HCT116 (cell line): ENCODE measurements around the gene FREM3. TPM values are rescaled to one million over a fixed set of nuclear protein-coding genes. Genes with fewer than 3 reads are reported as not detected.
"Not testable (repeated sequence)": the region's sequence is repeated elsewhere in the genome, so short reads cannot be mapped to it uniquely, and the experiment has no call there.

Source experiments
- ATAC-seq: fragments of 200-7000 bp; cut with Tn5 transposase; 2 replicates; pipeline ENCODE4 v1.9.1; 2020; ENCODE audit warnings: mild to moderate bottlenecking, moderate library complexity
- BruUV-seq: library from RNA; stranded (reverse); fragments of 400-500 nt; replicated peaks from 2 replicates; lab custom pipeline; 2021; lab: Mats Ljungman, UMichigan
- CTCF ChIA-PET: fragments of 300-600 bp; sonication (Branson Sonifier 250); formaldehyde crosslinking; loops from one replicate; lab custom pipeline; 2021; ENCODE audit warnings: antibody characterized with exemption; lab: Charles Lee
- POLR2A ChIA-PET: fragments of 300-600, 350-600 bp; sonication (Branson Sonifier 250); formaldehyde crosslinking; loops from one replicate; lab custom pipeline; 2021; ENCODE audit warnings: antibody characterized with exemption; lab: Charles Lee
- RAD21 ChIA-PET, 2 experiments: fragments of 300-600 bp; sonication (Branson Sonifier 250); formaldehyde crosslinking; loops; one replicate each; lab custom pipeline; 2023; ENCODE audit warnings: low total read pairs in 2 of 2; ENCODE audit not compliant: uncharacterized antibody in 2 of 2, unreplicated experiment in 2 of 2, low non-redundant PET in 1 of 2; lab: Charles Lee
- DNase-seq: peaks from one replicate; pipeline ENCODE4 v3.0.0-alpha.2; 2010; ENCODE audit warnings: low read depth, low spot score
- H2AFZ ChIP-seq: fragments of 200-600 bp; shearing (Covaris generic), sonication (generic); 2 replicates; pipeline ENCODE4 v1.6.1; 2017; ENCODE audit warnings: low read depth, mixed run types, mixed read lengths, antibody characterized with exemption, low read length; ENCODE audit not compliant: poor library complexity, severe bottlenecking
- H3K27ac ChIP-seq: 2 replicates; pipeline ENCODE4 v1.5.1; 2012; ENCODE audit warnings: low read depth, low read length
- H3K27me3 ChIP-seq: fragments of 200-600 bp; sonication (generic); 2 replicates; pipeline ENCODE4 v1.6.1; 2016; ENCODE audit warnings: mixed run types, low read length, mixed read lengths; ENCODE audit not compliant: insufficient read depth
- H3K36me3 ChIP-seq, 2 experiments: fragments of 200-500 bp in 1 of 2; fragments of 200-600 bp in 1 of 2; sonication (Bioruptor generic) in 1 of 2; sonication (generic) in 1 of 2; 2 replicates each; pipeline versions ENCODE4 v1.5.1 to v1.6.1; 2014 to 2016; ENCODE audit warnings: low read length in 2 of 2, inconsistent platforms in 1 of 2, mixed read lengths in 1 of 2, mixed run types in 1 of 2; ENCODE audit not compliant: insufficient read depth in 2 of 2, control insufficient read depth in 1 of 2
- H3K4me1 ChIP-seq, 2 experiments: fragments of 200-600 bp in 1 of 2; sonication (generic) in 1 of 2; 2 replicates each; pipeline versions ENCODE4 v1.5.1 to v1.6.1; 2012 to 2017; ENCODE audit warnings: low read length in 2 of 2, inconsistent platforms in 1 of 2, mild to moderate bottlenecking in 1 of 2, mixed read lengths in 1 of 2, mixed run types in 1 of 2, moderate library complexity in 1 of 2; ENCODE audit not compliant: insufficient read depth in 2 of 2, control insufficient read depth in 1 of 2
- H3K4me2 ChIP-seq: fragments of 200-600 bp; sonication (generic); 2 replicates; pipeline ENCODE4 v1.6.1; 2017; ENCODE audit warnings: mixed run types, low read length, mixed read lengths
- H3K4me3 ChIP-seq, 2 experiments: fragments of 200-600 bp in 1 of 2; sonication (generic) in 1 of 2; replicated peaks in 1 of 2; 2 replicates each; pipeline ENCODE4 v1.5.1; 2011 to 2016; ENCODE audit warnings: low read length in 2 of 2, control low read depth in 1 of 2, low read depth in 1 of 2, mild to moderate bottlenecking in 1 of 2, mixed read lengths in 1 of 2, mixed run types in 1 of 2
- H3K79me2 ChIP-seq: fragments of 200-600 bp; sonication (generic); 2 replicates; pipeline ENCODE4 v1.6.1; 2017; ENCODE audit warnings: mild to moderate bottlenecking, mixed run types, low read length, moderate library complexity, mixed read lengths; ENCODE audit not compliant: insufficient read depth
- H3K9ac ChIP-seq: fragments of 200-600 bp; sonication (generic); 2 replicates; pipeline ENCODE4 v1.6.1; 2016; ENCODE audit warnings: low read length, mixed read lengths
- H3K9me2 ChIP-seq: fragments of 200-600 bp; sonication (generic), shearing (Covaris generic); 2 replicates; pipeline ENCODE4 v1.6.1; 2017; ENCODE audit warnings: mixed run types, mild to moderate bottlenecking, moderate library complexity; ENCODE audit not compliant: insufficient read depth
- H3K9me3 ChIP-seq, 2 experiments: fragments of 200-500 bp in 1 of 2; fragments of 200-600 bp in 1 of 2; sonication (Bioruptor generic) in 1 of 2; sonication (generic) in 1 of 2; 2 replicates each; pipeline ENCODE4 v1.6.1; 2014 to 2017; ENCODE audit warnings: low read length in 2 of 2, mixed read lengths in 2 of 2, inconsistent platforms in 1 of 2, low read depth in 1 of 2, mild to moderate bottlenecking in 1 of 2, mixed run types in 1 of 2, moderate library complexity in 1 of 2; ENCODE audit not compliant: control insufficient read depth in 1 of 2, insufficient read depth in 1 of 2
- H4K20me1 ChIP-seq: fragments of 200-600 bp; sonication (generic), shearing (Covaris generic); 2 replicates; pipeline ENCODE4 v1.6.1; 2017; ENCODE audit warnings: mixed run types, mild to moderate bottlenecking, moderate library complexity; ENCODE audit not compliant: insufficient read depth
- CBX3 ChIP-seq: IDR thresholded peaks from 2 replicates; pipeline ENCODE4 v1.6.1; 2012; ENCODE audit warnings: low read depth
- EZH2 ChIP-seq: fragments of 200-600 bp; sonication (generic); IDR thresholded peaks from 2 replicates; pipeline ENCODE4 v1.6.1; 2017; ENCODE audit warnings: antibody characterized with exemption, mixed run types
- EZH2phosphoT487 ChIP-seq: fragments of 200-600 bp; IDR thresholded peaks from 2 replicates; pipeline ENCODE4 v1.6.1; 2018; ENCODE audit warnings: antibody characterized with exemption, borderline replicate concordance
- FOSL1 ChIP-seq: IDR thresholded peaks from 2 replicates; pipeline ENCODE4 v1.6.1; 2012; ENCODE audit warnings: low read depth
- POLR2A ChIP-seq: IDR thresholded peaks from 2 replicates; pipeline ENCODE4 v1.7.0; 2011; ENCODE audit warnings: borderline replicate concordance; ENCODE audit not compliant: insufficient read depth, insufficient read length; ENCODE audit errors: extremely low read depth
- POLR2AphosphoS5 ChIP-seq: IDR thresholded peaks from 2 replicates; pipeline ENCODE4 v1.6.1; 2011; ENCODE audit warnings: mild to moderate bottlenecking, low read depth, low read length, moderate library complexity
- SIN3A ChIP-seq: IDR thresholded peaks from 2 replicates; pipeline ENCODE4 v1.6.1; 2012; ENCODE audit warnings: low read depth
- SP1 ChIP-seq: IDR thresholded peaks from 2 replicates; pipeline ENCODE4 v1.6.1; 2012; ENCODE audit warnings: low read depth
- SRF ChIP-seq: IDR thresholded peaks from 2 replicates; pipeline ENCODE4 v1.6.1; 2012; ENCODE audit warnings: low read depth
- YY1 ChIP-seq: IDR thresholded peaks from 2 replicates; pipeline ENCODE4 v1.6.1; 2011; ENCODE audit warnings: low read length, low read depth, moderate library complexity, mild to moderate bottlenecking; ENCODE audit not compliant: insufficient replicate concordance; ENCODE audit errors: extremely low read depth
- intact Hi-C: fragments of 100-400 bp; cut with micrococcal nuclease; formaldehyde crosslinking; loops from 2 replicates; pipeline ENCODE4 v1.10.0; 2022
- total RNA-seq: library from RNA; stranded (reverse); gene quantifications from one replicate; pipeline ENCODE4 v1.2.1, GENCODE V29; 2021; ENCODE audit not compliant: unreplicated experiment
- TF ChIP-seq, protein P1 (sequence below): IDR thresholded peaks from 2 replicates; pipeline ENCODE4 v1.6.1; 2012

The FREM3 gene
- total RNA-seq, 1 experiment from 2014 or later, result not detected

DNA sequence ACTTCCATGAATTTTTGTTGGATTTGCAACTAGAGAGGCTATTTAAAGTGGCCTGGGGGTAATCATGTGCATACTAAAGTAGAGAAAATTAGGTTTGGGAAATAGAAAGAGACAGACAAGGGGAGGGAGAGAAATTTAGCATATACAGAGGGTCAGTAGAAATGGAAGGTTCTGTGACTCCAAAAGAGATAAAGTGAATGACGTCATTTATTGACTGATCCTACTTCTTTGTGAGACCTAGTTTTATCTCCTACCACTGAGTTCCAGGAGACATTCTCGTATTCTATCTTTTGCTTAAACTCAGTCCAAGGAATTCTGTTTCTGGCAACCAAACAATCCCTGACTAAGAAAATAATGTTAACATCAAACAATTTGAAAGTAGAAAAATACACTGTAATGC is 42.4 kb upstream of the FREM3 start:
- no peaks in the 10 kb centered on the region for H3K27me3 ChIP-seq
- CTCF ChIA-PET, result no interaction called here
- no peak overlapping the region for H3K9ac ChIP-seq
- H3K9me2 ChIP-seq, result no peaks in the 10 kb centered on the region
- H3K9me3 ChIP-seq, result no peaks in the 10 kb centered on the region
- intact Hi-C loops, result no loop called here
- no peak overlapping the region for H2AFZ ChIP-seq
- RAD21 ChIA-PET, result no interaction called here
- H3K4me2 ChIP-seq, result no peak overlapping the region
- ATAC-seq (no peak), DNase-seq (no peak)
- H3K79me2 ChIP-seq, result no peaks in the 10 kb centered on the region
- H3K36me3 ChIP-seq, result no peaks in the 10 kb centered on the region
- BruUV-seq, result no TSS peak
- H3K4me3 ChIP-seq, result no peak overlapping the region
- POLR2A ChIA-PET, result no interaction called here
- TF ChIP-seq EZH2phosphoT487 (no peak), POLR2AphosphoS5 (no peak)
- H4K20me1 ChIP-seq, result no peaks in the 10 kb centered on the region
- no peak overlapping the region for H3K27ac ChIP-seq
- H3K4me1 ChIP-seq, result no peaks in the 10 kb centered on the region

DNA sequence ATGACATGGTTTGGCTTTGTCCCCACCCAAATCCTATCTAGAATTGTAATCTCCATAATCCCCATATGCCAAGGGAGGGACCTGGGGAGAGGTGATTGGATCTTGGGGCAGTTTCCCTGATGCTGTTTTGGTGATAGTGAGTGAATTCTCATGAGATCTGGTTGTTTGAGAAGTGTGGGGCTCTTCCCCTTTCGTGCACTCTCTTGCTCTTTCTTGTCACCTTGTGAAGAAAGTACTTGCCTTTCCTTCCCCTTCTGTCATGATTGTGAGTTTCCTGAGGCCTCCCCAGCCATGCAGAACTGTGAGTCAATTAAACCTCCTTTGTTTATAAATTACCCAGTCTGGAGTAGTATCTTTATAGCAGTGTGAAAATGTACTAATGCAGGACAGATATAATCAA is 36.4 kb upstream of the FREM3 start:
- Histone ChIP-seq H3K9me3 (no peaks in the 10 kb centered on the region), H3K27me3 (no peaks in the 10 kb centered on the region), H2AFZ (no peak overlapping the region), H3K27ac (no peak overlapping the region), H4K20me1 (no peaks in the 10 kb centered on the region), H3K9me2 (no peaks in the 10 kb centered on the region), H3K4me2 (no peak overlapping the region), H3K4me3 (no peak overlapping the region), H3K4me1 (no peaks in the 10 kb centered on the region), H3K79me2 (no peaks in the 10 kb centered on the region), H3K9ac (no peak overlapping the region), H3K36me3 (no peaks in the 10 kb centered on the region)
- intact Hi-C loops, result no loop called here
- TF ChIP-seq EZH2 (no peak), SRF (no peak), CBX3 (no peak), YY1 (no peak), POLR2AphosphoS5 (no peak), POLR2A (no peak), SP1 (no peak), FOSL1 (no peak), SIN3A (no peak)
- TF ChIP-seq, protein P1, sequence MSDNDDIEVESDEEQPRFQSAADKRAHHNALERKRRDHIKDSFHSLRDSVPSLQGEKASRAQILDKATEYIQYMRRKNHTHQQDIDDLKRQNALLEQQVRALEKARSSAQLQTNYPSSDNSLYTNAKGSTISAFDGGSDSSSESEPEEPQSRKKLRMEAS, result no peak
- DNase-seq, result no peak
- POLR2A ChIA-PET, result no interaction called here
- ATAC-seq, result no peak
- BruUV-seq, result no TSS peak
- CTCF ChIA-PET, result no interaction called here
- RAD21 ChIA-PET, result no interaction called here

DNA sequence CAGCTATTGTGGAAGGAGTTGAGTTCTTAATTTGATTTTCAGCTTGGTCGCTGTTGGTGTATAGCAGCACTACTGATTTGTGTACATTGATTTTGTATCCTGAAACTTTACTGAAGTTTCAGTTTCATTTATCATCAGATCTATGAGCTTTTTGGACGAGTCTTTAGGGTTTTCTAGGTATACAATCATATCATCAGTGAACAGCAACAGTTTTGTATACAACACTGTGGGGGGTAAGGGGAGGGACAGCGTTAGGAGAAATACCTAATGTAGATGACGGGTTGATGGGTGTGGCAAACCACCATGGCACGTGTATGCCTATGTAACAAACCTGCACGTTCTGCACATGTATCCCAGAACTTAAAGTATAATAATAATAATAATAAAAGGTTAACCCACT is 35.6 kb upstream of the FREM3 start:
- RAD21 ChIA-PET, CTCF ChIA-PET, H4K20me1 ChIP-seq, ATAC-seq, POLR2A ChIA-PET, H3K27ac ChIP-seq, BruUV-seq, intact Hi-C loops, H3K4me1 ChIP-seq, H3K4me2 ChIP-seq, DNase-seq, H3K79me2 ChIP-seq, H3K9ac ChIP-seq, H3K27me3 ChIP-seq, H2AFZ ChIP-seq, H3K9me2 ChIP-seq, H3K9me3 ChIP-seq, H3K4me3 ChIP-seq, H3K36me3 ChIP-seq: not testable (repeated sequence)
